ENCODE data around the gene NEURL4.

Gene NEURL4

GRCh38 chr17:7295230-7296180 is 33.6 kb downstream of the NEURL4 start:
- DNase-seq: no peak

- DNase-seq: no peak
Observed at GRCh38 chr17:7294614-7295153, 34.5 kb downstream of the NEURL4 start, which contains the start of gene YBX2. Gene YBX2, minus strand, starts transcription at chr17:7294639. Its CDS starts 139 bp downstream, at chr17:7294500.

- DNase-seq: no peak
Observed at GRCh38 chr17:7293816-7294613, 35.1 kb downstream of the NEURL4 start.

- peak; percentile 85 for DNase-seq
Observed at GRCh38 chr17:7293159-7293558, 36.0 kb downstream of the NEURL4 start.

- no peak for DNase-seq
Observed at GRCh38 chr17:7292729-7293128, 36.4 kb downstream of the NEURL4 start.

- DNase-seq: no peak
Observed at GRCh38 chr17:7292194-7292593, 36.9 kb downstream of the NEURL4 start.

- DNase-seq: no peak
Observed at GRCh38 chr17:7290685-7291084, 38.5 kb downstream of the NEURL4 start.

- DNase-seq: no peak
Observed at GRCh38 chr17:7290166-7290565, 39.0 kb downstream of the NEURL4 start.

- DNase-seq: no peak
Observed at GRCh38 chr17:7289256-7290032, 39.7 kb downstream of the NEURL4 start.

GRCh38 chr17:7285679-7286078 is 43.5 kb downstream of the NEURL4 start:
- DNase-seq: no peak

- DNase-seq: no peak
Observed at GRCh38 chr17:7284911-7285310, 44.2 kb downstream of the NEURL4 start.

- DNase-seq: no peak
Observed at GRCh38 chr17:7283471-7284216, 45.5 kb downstream of the NEURL4 start.

- DNase-seq: no peak
Observed at GRCh38 chr17:7282752-7283321, 46.3 kb downstream of the NEURL4 start.

GRCh38 chr17:7281953-7282751 is 47.0 kb downstream of the NEURL4 start:
- DNase-seq: no peak

GRCh38 chr17:7281074-7281952 is 47.8 kb downstream of the NEURL4 start, which contains the start of gene SLC2A4:
Gene SLC2A4, plus strand, starts transcription at chr17:7281718. Its CDS starts 217 bp downstream, at chr17:7281935.
- DNase-seq: peak; percentile 63

GRCh38 chr17:7280519-7281073 is 48.5 kb downstream of the NEURL4 start:
- DNase-seq: peak; percentile 69

GRCh38 chr17:7279448-7279847 is 49.7 kb downstream of the NEURL4 start:
- DNase-seq: no peak

- DNase-seq: no peak
Observed at GRCh38 chr17:7266784-7267183, 62.4 kb downstream of the NEURL4 start.
